IPS-18c (cell line): Measurements from ENCODE around the gene CD2AP.
A peak's percentile ranks its signal among the peaks of the same experiment; 100 is the strongest.
"Not testable (repeated sequence)": the region's sequence is repeated elsewhere in the genome, so short reads cannot be mapped to it uniquely, and the experiment has no call there.

ENCODE experiments used
- H3K4me3 ChIP-seq: 2 replicates; pipeline ENCODE4 v1.7.0; 2013; ENCODE audit warnings: low read depth, mild to moderate bottlenecking, low read length, moderate library complexity; ENCODE audit not compliant: insufficient read depth
- H3K9me3 ChIP-seq: one replicate; pipeline ENCODE4 v1.6.1; 2013; ENCODE audit warnings: mild to moderate bottlenecking, low read length, moderate library complexity; ENCODE audit not compliant: control insufficient read depth, insufficient read depth

The CD2AP gene

GRCh38 chr6:47477497-47478232, at the start of gene CD2AP:
CD2AP (plus strand) TSS chr6:47477789; CDS start chr6:47478245, 456 bp downstream.
- peak within 1 kb of the TSS; percentile 91 for H3K4me3 ChIP-seq
- H3K9me3 ChIP-seq: no peaks in the 10 kb centered on the region

GRCh38 chr6:47428288-47428687, 49.3 kb upstream of the CD2AP start:
- Histone ChIP-seq H3K4me3 (peak overlapping the region; percentile 6; the same call in 1 of the 2 replicates), H3K9me3 (peaks cover 2% of the 10 kb centered on the region)

- Histone ChIP-seq H3K9me3 (peaks cover 2% of the 10 kb centered on the region), H3K4me3 (no peak overlapping the region; the same call in 1 of the 2 replicates)
These were observed 48.6 kb upstream of the CD2AP start for GRCh38 chr6:47428746-47429664.

- Histone ChIP-seq H3K4me3 (no peak overlapping the region), H3K9me3 (peaks cover 2% of the 10 kb centered on the region)
These were observed 43.0 kb upstream of the CD2AP start for GRCh38 chr6:47434372-47435253.

- peaks cover 2% of the 10 kb centered on the region for H3K9me3 ChIP-seq
- no peak overlapping the region for H3K4me3 ChIP-seq
These were observed 42.4 kb upstream of the CD2AP start for GRCh38 chr6:47435254-47435612.

GRCh38 chr6:47437592-47437991, 40.0 kb upstream of the CD2AP start:
- H3K4me3 ChIP-seq: no peak overlapping the region
- no peaks in the 10 kb centered on the region for H3K9me3 ChIP-seq

GRCh38 chr6:47438481-47439347, 38.9 kb upstream of the CD2AP start:
- H3K4me3 ChIP-seq: no peak overlapping the region
- no peaks in the 10 kb centered on the region for H3K9me3 ChIP-seq

GRCh38 chr6:47439348-47439668, 38.3 kb upstream of the CD2AP start:
- H3K9me3 ChIP-seq: peaks cover under 1% of the 10 kb centered on the region
- H3K4me3 ChIP-seq: no peak overlapping the region

GRCh38 chr6:47440719-47441118, 36.9 kb upstream of the CD2AP start:
- Histone ChIP-seq H3K9me3 (peaks cover 3% of the 10 kb centered on the region), H3K4me3 (no peak overlapping the region)

- H3K4me3 ChIP-seq, H3K9me3 ChIP-seq: not testable (repeated sequence)
These were observed 32.6 kb upstream of the CD2AP start for GRCh38 chr6:47444964-47445363.

- Histone ChIP-seq H3K4me3 (no peak overlapping the region), H3K9me3 (peaks cover 3% of the 10 kb centered on the region)
These were observed 30.8 kb upstream of the CD2AP start for GRCh38 chr6:47446669-47447330.

- H3K9me3 ChIP-seq: peaks cover 3% of the 10 kb centered on the region
- H3K4me3 ChIP-seq: no peak overlapping the region
These were observed 29.9 kb upstream of the CD2AP start for GRCh38 chr6:47447722-47448121.

- Histone ChIP-seq H3K9me3 (no peaks in the 10 kb centered on the region), H3K4me3 (no peak overlapping the region)
These were observed 26.4 kb upstream of the CD2AP start for GRCh38 chr6:47451162-47451561.

- peaks cover 2% of the 10 kb centered on the region for H3K9me3 ChIP-seq
- no peak overlapping the region for H3K4me3 ChIP-seq
These were observed 24.7 kb upstream of the CD2AP start for GRCh38 chr6:47452899-47453298.

GRCh38 chr6:47453372-47453936, 24.1 kb upstream of the CD2AP start:
- Histone ChIP-seq H3K4me3 (no peak overlapping the region), H3K9me3 (peaks cover 2% of the 10 kb centered on the region)
